Muscle of arm (tissue), 12 donors: ENCODE measurements around the gene SLC5A8. TPM values are rescaled to one million over a fixed set of nuclear protein-coding genes. Genes with fewer than 3 reads are reported as not detected.
"Not testable (repeated sequence)": the region's sequence is repeated elsewhere in the genome, so short reads cannot be mapped to it uniquely, and the experiment has no call there.

Experiments used
- DNase-seq: peaks from one replicate; pipeline ENCODE4 v3.0.0-alpha.2; 2013
- polyA plus RNA-seq, 12 donors: library from polyadenylated mRNA; unstranded; fragments of 120-200 nt; gene quantifications; one replicate each; pipeline ENCODE4 v1.2.1, GENCODE V29; 2013; ENCODE audit not compliant: insufficient read length in 12 of 12

Gene SLC5A8
- polyA plus RNA-seq, 12 donors, result 0.05 to 0.14 (median 0.07) TPM; not detected in 6

GRCh38 chr12:101173197-101173749, 36.8 kb downstream of the SLC5A8 start:
- DNase-seq, result no peak

- no peak for DNase-seq
Measured at GRCh38 chr12:101172316-101172715, 37.7 kb downstream of the SLC5A8 start.

GRCh38 chr12:101168001-101168400, 42.0 kb downstream of the SLC5A8 start:
- DNase-seq, result no peak

- no peak for DNase-seq
Measured at GRCh38 chr12:101166866-101167265, 43.2 kb downstream of the SLC5A8 start.

- no peak for DNase-seq
Measured at GRCh38 chr12:101165319-101165718, 44.7 kb downstream of the SLC5A8 start.

GRCh38 chr12:101145777-101146431, 64.1 kb downstream of the SLC5A8 start:
- DNase-seq, result not testable (repeated sequence)

GRCh38 chr12:101127521-101128219, 82.4 kb downstream of the SLC5A8 start:
- no peak for DNase-seq

- DNase-seq, result no peak
Measured at GRCh38 chr12:101117842-101118241, 92.2 kb downstream of the SLC5A8 start.

GRCh38 chr12:101116911-101117310, 93.1 kb downstream of the SLC5A8 start:
- DNase-seq, result no peak

- no peak for DNase-seq
Measured at GRCh38 chr12:101115326-101115725, 94.7 kb downstream of the SLC5A8 start.

- DNase-seq, result no peak
Measured at GRCh38 chr12:101111441-101111840, 98.6 kb downstream of the SLC5A8 start.

- DNase-seq, result no peak
Measured at GRCh38 chr12:101110866-101111265, 99.2 kb downstream of the SLC5A8 start.

- DNase-seq, result no peak
Measured at GRCh38 chr12:101108130-101108529, 101.9 kb downstream of the SLC5A8 start.

- DNase-seq, result no peak
Measured at GRCh38 chr12:101107032-101107763, 102.8 kb downstream of the SLC5A8 start.

Other genes with a start within 250 kb of the SLC5A8 start
- gene UTP20, start 69.9 kb upstream of the SLC5A8 start, polyA plus RNA-seq, result 10 to 100 TPM in 11 of 12 donors, not detected in 1; 10.9 to 15.7 (median 12.4) TPM
- gene ARL1, start 197.5 kb upstream of the SLC5A8 start, polyA plus RNA-seq, result 100 to 1,000 TPM in 4 of 12 donors, 10 to 100 TPM in 7, not detected in 1; 71.7 to 114 (median 99.4) TPM